Thymus (tissue), 11 donors: ENCODE data around the gene NTM. TPM values are rescaled to one million over a fixed set of nuclear protein-coding genes. Genes with fewer than 3 reads are reported as not detected.

Source experiments
- DNase-seq, 9 donors: peaks; one replicate each; pipeline ENCODE4 v3.0.0-alpha.2; 2013; ENCODE audit warnings: low spot score in 9 of 9, low read depth in 6 of 9, missing footprints in 1 of 9
- H3K27ac ChIP-seq, 2 donors: one replicate each; pipeline ENCODE4 v1.5.1; 2013; ENCODE audit warnings: control low read depth in 1 of 2, low read depth in 1 of 2, low read length in 1 of 2, mild to moderate bottlenecking in 1 of 2, moderate library complexity in 1 of 2
- H3K27me3 ChIP-seq, 2 donors: one replicate each; pipeline ENCODE4 v1.5.1; 2013; ENCODE audit warnings: low read length in 1 of 2; ENCODE audit not compliant: control insufficient read depth in 2 of 2, insufficient read depth in 1 of 2
- H3K36me3 ChIP-seq, 2 donors: one replicate each; pipeline ENCODE4 v1.5.1; 2013; ENCODE audit warnings: low read length in 1 of 2, mild to moderate bottlenecking in 1 of 2, moderate library complexity in 1 of 2; ENCODE audit not compliant: control insufficient read depth in 2 of 2, insufficient read depth in 2 of 2
- H3K4me1 ChIP-seq, 2 donors: one replicate each; pipeline ENCODE4 v1.5.1; 2013; ENCODE audit warnings: low read length in 2 of 2; ENCODE audit not compliant: control insufficient read depth in 2 of 2, insufficient read depth in 2 of 2
- H3K4me3 ChIP-seq, 2 donors: one replicate each; pipeline ENCODE4 v1.5.1; 2013; ENCODE audit warnings: low read length in 2 of 2, control low read depth in 1 of 2, mild to moderate bottlenecking in 1 of 2
- H3K9me3 ChIP-seq, 2 donors: one replicate each; pipeline ENCODE4 v1.5.1; 2013; ENCODE audit warnings: low read length in 1 of 2, mild to moderate bottlenecking in 1 of 2; ENCODE audit not compliant: control insufficient read depth in 2 of 2, insufficient read depth in 1 of 2
- WGBS: extraction: QIAGEN DNeasy Blood & Tissue Kit; methylation state at CpG from one replicate; pipeline ENCODE4 v1.1.7; 2013; 5-methylcytosine and 5-hydroxymethylcytosine counted together
- polyA plus RNA-seq: library from polyadenylated mRNA; stranded (reverse); fragments of 200-250 nt; gene quantifications from one replicate; pipeline ENCODE4 v1.2.3, GENCODE V29; 2013
- total RNA-seq: library from RNA; stranded (reverse); fragments of 120-200 nt; gene quantifications from one replicate; pipeline ENCODE4 v1.2.4, GENCODE V29; 2013
- donor health status: healthy.

The NTM gene
- total and polyA plus RNA-seq, 2 donors = 0.18 to 0.47 TPM

DNA sequence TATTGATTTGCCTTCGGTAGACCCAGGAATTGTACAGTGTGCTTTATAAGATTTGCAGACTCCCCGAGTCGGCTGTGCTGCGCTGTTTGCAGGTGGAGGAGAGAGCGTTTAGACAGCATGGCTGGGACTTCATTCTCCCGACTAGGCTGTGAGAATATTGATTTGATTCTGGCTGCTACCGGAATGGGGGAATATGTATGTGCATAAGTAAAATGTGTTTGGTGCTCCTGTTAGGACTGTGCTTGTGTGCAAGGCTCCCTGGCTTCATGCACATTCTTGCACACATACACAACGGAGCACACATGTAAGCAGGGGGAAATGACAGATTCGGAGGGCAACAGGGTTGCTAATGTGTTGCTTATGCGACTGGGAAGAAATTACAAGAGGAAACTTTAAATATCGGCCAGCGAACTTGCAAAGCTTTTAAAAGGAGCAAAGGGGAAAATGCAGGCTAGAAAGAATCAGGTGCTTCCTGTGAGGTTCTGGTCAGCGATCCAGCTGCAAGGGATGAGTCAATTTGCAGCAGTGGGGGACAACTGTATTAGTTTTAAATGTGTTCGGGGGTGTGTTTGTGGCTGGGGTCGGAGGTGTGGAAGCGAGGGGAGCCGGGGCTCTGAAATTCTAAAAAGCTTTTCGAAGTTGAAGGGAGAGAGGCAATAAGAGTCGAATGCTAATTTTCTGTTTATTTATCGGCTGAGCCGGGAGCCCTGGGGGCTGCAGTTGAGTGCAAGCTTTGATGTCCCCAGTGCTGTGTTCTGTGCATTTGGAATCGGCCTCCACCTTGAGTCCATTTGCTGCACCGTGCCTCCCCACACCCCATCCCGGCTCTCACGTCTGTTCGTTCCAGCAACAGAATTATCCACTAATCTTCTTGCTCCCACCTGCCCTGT, 731 bp downstream of the NTM start:
- no peak for DNase-seq
- 23% methylated on average over 26 of the region's 26 CpGs for WGBS
- Histone ChIP-seq H3K4me3 (no peak overlapping the region), H3K36me3 (no peaks in the 10 kb centered on the region), H3K9me3 (no peaks in the 10 kb centered on the region), H3K27me3 (peaks cover 0 to 47% of the 10 kb centered on the region in 2 donors), H3K4me1 (no peaks in the 10 kb centered on the region), H3K27ac (no peak overlapping the region)

- Histone ChIP-seq H3K4me1 (no peaks in the 10 kb centered on the region), H3K27ac (no peak overlapping the region), H3K4me3 (no peak overlapping the region), H3K9me3 (no peaks in the 10 kb centered on the region), H3K36me3 (no peaks in the 10 kb centered on the region), H3K27me3 (peaks cover 0 to 47% of the 10 kb centered on the region in 2 donors)
- DNase-seq = no peak
- WGBS = 27% methylated on average over 7 of the region's 7 CpGs
Measured at GRCh38 chr11:131371791-131372104, 1.3 kb downstream of the NTM start.

DNA sequence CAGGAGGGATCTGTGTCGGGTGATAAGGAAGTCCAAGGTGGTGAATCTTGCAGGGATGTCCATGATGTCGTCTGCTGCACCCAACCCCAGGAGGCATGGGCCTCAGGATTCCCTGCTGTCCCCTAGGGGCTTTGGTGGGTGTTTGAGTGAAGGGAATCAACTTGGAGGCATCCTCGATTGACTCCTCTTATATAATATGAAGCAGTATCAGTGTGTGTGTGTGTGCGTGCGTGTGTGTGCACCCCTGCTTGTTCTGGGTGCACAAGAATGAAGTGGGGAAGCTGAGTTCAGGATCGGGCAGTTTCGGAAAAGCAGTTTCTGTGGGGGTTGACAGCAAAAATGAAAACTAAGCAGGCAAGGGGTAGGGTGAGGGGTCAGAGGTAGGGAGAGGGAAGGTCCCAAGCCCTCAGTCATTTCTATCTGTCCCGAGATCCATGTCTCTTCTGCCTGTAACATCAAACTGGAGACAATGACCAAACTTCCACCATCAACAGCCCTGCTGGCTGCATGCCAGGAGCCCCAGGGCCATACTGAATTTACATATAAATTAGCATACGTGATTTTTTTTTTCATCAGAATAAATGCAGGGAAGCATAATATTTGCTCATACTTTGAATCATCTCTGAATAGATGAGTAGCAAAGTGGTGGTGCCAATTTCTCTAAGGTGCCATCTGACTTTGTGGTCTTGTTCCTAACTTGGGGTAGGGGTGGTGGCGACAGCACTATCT, 2.0 kb downstream of the NTM start:
- no peaks in the 10 kb centered on the region for H3K4me1 ChIP-seq
- no peak for DNase-seq
- no peak overlapping the region for H3K27ac ChIP-seq
- H3K9me3 ChIP-seq = no peaks in the 10 kb centered on the region
- H3K27me3 ChIP-seq = peaks cover 0 to 47% of the 10 kb centered on the region in 2 donors
- WGBS = 86% methylated on average over 10 of the region's 10 CpGs
- H3K4me3 ChIP-seq = no peak overlapping the region
- H3K36me3 ChIP-seq = no peaks in the 10 kb centered on the region

DNA sequence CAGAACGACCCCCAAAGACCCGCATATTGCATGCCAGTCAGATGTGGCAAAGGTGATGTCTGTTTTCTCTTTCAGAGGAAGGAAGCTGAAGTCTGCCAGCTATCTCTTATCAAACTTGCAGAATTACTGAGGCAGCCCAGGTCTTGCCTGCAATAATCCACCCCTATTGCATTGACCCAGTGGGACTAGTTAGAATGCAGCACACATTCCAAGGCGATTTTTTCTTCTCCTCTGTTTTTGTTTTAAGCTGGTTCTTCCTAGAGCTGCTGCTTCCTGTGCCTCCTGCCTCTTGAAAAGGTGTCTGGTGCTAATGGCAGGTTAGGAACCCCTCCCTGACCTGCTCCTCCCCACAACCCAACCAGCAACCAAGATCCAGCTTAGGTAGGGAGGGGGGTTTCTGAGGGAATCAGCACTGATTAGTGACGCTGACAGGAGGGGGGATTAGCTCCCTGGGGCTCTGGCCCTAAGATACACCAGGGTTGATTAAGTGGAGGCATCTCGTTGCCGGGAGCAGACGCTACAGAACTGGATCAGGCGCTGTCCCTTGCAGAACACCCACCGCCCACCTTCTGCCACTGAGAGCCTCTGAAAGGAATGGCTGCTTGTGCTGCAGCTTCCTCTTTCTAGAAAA, 2.8 kb downstream of the NTM start:
- Histone ChIP-seq H3K4me3 (no peak overlapping the region), H3K4me1 (no peaks in the 10 kb centered on the region), H3K27ac (no peak overlapping the region), H3K27me3 (peaks cover 0 to 47% of the 10 kb centered on the region in 2 donors), H3K9me3 (no peaks in the 10 kb centered on the region), H3K36me3 (no peaks in the 10 kb centered on the region)
- 47% methylated on average over 9 of the region's 9 CpGs for WGBS
- no peak for DNase-seq

DNA sequence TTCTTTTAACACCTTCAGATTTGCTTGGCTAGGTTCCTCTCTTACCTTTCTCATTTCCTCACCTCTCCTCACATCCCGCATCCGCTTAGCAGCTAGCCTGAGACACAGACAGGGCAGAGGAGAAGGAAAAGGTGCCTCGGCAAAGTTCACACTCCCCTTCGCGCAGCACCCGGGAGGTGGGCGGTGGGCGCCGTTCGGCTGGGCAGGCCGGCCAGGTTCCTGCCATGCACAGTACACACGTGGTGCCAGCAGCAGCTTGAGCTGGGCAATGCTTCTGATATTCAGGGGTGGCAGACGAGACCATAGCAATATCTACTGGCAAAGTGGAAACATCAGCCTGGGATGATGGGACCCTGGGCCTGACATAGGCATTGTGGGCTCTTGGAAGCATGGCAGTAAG, 3.3 kb downstream of the NTM start:
- no peak for DNase-seq
- Histone ChIP-seq H3K4me3 (no peak overlapping the region), H3K36me3 (no peaks in the 10 kb centered on the region), H3K9me3 (no peaks in the 10 kb centered on the region), H3K4me1 (no peaks in the 10 kb centered on the region), H3K27me3 (peaks cover 0 to 47% of the 10 kb centered on the region in 2 donors), H3K27ac (no peak overlapping the region)
- WGBS = 87% methylated on average over 13 of the region's 13 CpGs

GRCh38 chr11:131375421-131375820, 5.0 kb downstream of the NTM start:
- Histone ChIP-seq H3K9me3 (no peaks in the 10 kb centered on the region), H3K4me1 (no peaks in the 10 kb centered on the region), H3K27ac (no peak overlapping the region), H3K27me3 (peaks cover 0 to 42% of the 10 kb centered on the region in 2 donors), H3K36me3 (no peaks in the 10 kb centered on the region), H3K4me3 (no peak overlapping the region)
- DNase-seq = no peak
- 61% methylated on average over 4 of the region's 4 CpGs for WGBS

GRCh38 chr11:131375915-131376314, 5.5 kb downstream of the NTM start:
- WGBS = 85% methylated on average over 3 of the region's 3 CpGs

DNA sequence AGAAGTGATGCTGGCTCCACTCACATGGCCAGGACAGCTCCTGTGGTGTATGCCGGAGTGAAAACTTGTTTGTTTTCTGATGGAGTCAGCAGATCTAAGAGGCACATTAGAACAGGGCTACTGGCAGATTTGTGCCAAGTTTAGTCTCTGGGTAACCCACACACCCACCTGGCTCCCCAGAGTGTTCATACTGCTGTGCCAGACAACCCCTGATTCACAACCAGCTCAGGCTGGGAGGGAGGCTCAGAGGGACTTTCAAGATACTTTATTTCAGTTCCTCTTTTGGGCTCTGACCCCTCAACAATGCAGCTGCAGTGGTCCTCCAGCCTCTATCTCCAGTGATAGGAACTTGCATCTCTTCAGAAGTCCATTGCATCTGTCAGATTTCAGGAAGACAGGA, 8.5 kb downstream of the NTM start:
- Histone ChIP-seq H3K4me3 (no peak overlapping the region), H3K9me3 (no peaks in the 10 kb centered on the region), H3K36me3 (no peaks in the 10 kb centered on the region), H3K4me1 (no peaks in the 10 kb centered on the region), H3K27ac (no peak overlapping the region), H3K27me3 (peaks cover 0 to 7% of the 10 kb centered on the region in 2 donors)
- DNase-seq = no peak
- 90% methylated on average over 1 of the region's 1 CpG for WGBS

More at GRCh38 chr11:131375915-131376314, 5.5 kb downstream of the NTM start:
- Histone ChIP-seq H3K27ac (no peak overlapping the region), H3K4me1 (no peaks in the 10 kb centered on the region), H3K36me3 (no peaks in the 10 kb centered on the region), H3K4me3 (no peak overlapping the region), H3K27me3 (peaks cover 0 to 37% of the 10 kb centered on the region in 2 donors), H3K9me3 (no peaks in the 10 kb centered on the region)
- DNase-seq = no peak
